ENCODE measurements around the gene CSGALNACT2. TPM values are rescaled to one million over a fixed set of nuclear protein-coding genes. Genes with fewer than 3 reads are reported as not detected.

CSGALNACT2 gene
- total RNA-seq, 1 donor from 2014 or later = 38.7 TPM

DNA sequence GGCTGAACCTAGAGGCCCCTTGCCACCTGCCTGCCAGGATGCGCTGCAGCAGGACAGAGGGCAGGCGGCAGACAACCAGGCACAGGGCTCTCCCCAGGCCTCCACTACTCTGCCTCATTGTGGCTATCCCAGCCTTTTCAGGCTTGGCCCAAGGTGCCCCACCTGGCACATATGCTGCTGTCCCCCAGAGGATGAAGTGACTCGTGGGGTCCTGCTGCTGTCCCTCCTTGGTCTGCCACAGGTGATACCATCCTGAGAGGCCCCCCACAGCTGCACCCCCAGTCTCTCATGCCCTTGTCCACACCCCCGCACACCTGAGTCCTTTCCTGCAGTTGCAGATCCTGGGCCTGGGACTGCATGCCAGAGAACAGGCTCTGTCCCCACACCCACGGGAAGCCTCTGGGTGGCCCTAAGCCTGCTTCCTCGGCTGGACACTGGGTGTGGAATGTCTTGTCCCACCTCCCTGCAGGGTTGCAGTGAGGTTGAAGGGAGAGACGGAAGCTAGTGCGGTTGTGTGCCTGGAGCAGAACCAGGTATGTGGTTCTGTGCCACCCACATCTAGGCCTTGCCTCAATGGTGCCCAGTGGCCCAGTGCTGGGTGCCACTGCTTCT lies 73.3 kb downstream of the CSGALNACT2 start:
- Mint-ChIP-seq H3K4me3 (ENCODE audit: unreplicated experiment) (no peak overlapping the region), H3K27ac (ENCODE audit: unreplicated experiment) (no peak overlapping the region), H3K4me1 (ENCODE audit: low read depth) (peaks cover 5% of the 10 kb centered on the region), H3K36me3 (ENCODE audit: low read depth) (no peaks in the 10 kb centered on the region), H3K9me3 (ENCODE audit: low read depth) (no peaks in the 10 kb centered on the region), H3K27me3 (ENCODE audit: low read depth) (no peaks in the 10 kb centered on the region)
- TF ChIP-seq, protein P1, sequence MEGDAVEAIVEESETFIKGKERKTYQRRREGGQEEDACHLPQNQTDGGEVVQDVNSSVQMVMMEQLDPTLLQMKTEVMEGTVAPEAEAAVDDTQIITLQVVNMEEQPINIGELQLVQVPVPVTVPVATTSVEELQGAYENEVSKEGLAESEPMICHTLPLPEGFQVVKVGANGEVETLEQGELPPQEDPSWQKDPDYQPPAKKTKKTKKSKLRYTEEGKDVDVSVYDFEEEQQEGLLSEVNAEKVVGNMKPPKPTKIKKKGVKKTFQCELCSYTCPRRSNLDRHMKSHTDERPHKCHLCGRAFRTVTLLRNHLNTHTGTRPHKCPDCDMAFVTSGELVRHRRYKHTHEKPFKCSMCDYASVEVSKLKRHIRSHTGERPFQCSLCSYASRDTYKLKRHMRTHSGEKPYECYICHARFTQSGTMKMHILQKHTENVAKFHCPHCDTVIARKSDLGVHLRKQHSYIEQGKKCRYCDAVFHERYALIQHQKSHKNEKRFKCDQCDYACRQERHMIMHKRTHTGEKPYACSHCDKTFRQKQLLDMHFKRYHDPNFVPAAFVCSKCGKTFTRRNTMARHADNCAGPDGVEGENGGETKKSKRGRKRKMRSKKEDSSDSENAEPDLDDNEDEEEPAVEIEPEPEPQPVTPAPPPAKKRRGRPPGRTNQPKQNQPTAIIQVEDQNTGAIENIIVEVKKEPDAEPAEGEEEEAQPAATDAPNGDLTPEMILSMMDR (IDR thresholded peaks at IDR 0.05) = no peak
- DNase-seq (ENCODE audit: low spot score) = peak; percentile 78

DNA sequence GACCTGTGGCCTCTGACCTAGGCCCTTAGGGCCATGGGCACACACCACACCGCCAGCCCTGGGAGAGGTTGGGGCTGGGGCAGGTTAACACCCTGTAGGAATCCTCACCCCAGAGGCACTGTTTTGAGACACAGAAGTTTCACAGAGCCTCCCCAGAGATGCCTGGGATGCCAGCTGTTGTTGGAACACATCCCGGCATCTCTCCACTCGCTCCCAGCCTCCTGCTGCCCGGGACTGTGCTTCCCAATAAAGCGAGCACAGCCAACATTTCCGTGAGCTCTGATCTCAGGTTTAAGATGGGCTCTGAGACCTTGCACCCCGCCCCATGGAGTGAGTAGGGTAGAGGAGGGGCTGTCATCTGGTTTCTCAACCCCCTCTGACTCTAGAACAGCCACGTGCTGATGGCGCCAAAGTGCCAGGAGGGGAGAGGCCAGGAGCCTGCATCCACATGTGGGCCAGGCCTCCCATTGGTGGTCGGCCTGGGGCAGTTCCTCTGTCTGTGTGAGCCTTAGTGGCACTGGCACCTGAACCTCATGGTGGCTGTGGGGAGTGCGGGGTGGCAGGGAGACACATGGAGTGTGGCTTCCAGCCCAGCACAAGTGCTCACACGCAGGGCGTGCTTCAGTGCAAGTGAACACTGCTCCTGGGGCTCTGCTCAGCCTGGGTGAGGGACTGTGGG lies 73.9 kb downstream of the CSGALNACT2 start:
- DNase-seq (ENCODE audit: low spot score) = peak; percentile 70
- Mint-ChIP-seq H3K4me1 (ENCODE audit: low read depth) (peaks cover 5% of the 10 kb centered on the region), H3K9me3 (ENCODE audit: low read depth) (no peaks in the 10 kb centered on the region), H3K4me3 (ENCODE audit: unreplicated experiment) (no peak overlapping the region), H3K27ac (ENCODE audit: unreplicated experiment) (peak overlapping the region; percentile 2), H3K27me3 (ENCODE audit: low read depth) (peaks cover 3% of the 10 kb centered on the region), H3K36me3 (ENCODE audit: low read depth) (no peaks in the 10 kb centered on the region)
- TF ChIP-seq, protein P1 (IDR thresholded peaks at IDR 0.05) = no peak

DNA sequence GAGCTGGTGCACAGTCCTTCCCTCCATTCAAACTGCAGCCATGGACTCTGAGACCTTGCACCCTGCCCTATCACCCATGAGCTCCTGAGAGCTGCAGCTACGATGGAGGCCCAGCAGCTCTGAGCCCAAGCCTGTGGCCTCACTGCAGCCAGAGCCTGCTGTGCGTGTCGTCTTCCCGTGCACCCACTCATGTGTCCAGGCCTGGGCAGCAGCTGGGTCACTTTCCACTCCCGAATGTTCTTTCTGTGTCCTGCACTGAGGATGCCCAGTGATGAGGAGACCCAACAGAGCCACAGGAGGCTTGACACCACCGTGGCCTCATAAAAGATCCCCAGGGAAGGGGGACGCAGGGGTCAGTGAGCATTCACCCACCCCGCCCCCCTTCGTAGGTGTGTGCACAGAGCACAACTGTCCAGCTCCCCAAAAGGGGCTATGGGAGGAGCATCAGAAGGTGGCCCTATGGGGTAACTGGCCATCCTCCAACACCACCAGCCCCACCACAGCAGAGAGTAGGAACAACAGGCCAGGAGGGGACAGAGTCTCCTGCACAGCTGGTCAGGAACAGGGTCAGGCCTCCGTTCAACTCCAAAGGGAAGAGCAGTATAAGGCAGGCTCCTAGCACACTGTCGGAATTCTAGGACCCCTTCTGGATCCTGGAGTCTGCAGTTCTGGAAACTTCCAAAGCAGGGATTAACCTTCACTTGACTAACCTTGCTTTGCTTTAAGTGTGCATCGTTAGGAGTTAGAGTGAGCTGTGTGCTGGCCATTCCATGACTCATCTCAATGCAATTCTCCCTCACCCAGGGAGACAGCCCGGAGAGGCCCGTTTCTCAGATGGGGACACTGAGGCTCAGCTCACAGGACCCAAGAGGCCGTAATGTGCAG lies 76.1 kb downstream of the CSGALNACT2 start:
- H3K9me3 Mint-ChIP-seq (ENCODE audit: low read depth) = no peaks in the 10 kb centered on the region
- peak; percentile 81 for DNase-seq (ENCODE audit: low spot score)
- TF ChIP-seq, protein P1 (IDR thresholded peaks at IDR 0.05) = no peak
- H3K4me1 Mint-ChIP-seq (ENCODE audit: low read depth) = peaks cover 5% of the 10 kb centered on the region
- no peak overlapping the region for H3K27ac Mint-ChIP-seq (ENCODE audit: unreplicated experiment)
- peaks cover 10% of the 10 kb centered on the region for H3K27me3 Mint-ChIP-seq (ENCODE audit: low read depth)
- no peaks in the 10 kb centered on the region for H3K36me3 Mint-ChIP-seq (ENCODE audit: low read depth)
- H3K4me3 Mint-ChIP-seq (ENCODE audit: unreplicated experiment) = no peak overlapping the region

DNA sequence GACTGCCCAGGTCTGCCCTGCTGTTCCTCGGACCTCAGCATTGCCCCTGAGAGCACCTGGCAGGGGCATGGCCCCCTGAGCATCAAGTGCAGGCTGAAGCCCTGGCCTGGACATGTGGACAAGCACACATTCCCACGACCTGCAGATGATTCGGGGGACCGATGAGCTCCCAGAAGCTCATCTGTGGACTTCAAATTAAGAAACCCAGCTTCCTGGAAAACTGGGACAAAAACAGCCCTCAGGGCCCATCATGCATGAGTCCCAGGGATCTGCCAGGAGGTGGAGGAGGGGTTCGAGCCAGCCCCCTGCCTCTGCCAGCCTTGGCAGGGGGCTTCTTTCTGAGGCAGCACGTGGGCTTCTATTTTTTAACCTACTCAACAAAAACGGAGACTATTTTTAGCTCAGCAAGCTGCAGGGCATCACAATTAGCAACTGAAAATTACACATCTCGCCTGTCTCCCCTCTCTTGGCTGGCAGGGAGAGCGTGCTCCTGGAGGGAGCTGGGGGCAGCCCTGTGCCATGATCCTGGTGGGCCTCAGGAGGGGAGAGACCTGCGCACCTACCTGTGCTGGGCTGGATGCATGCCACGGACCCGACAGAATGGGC lies 76.8 kb downstream of the CSGALNACT2 start:
- Mint-ChIP-seq H3K27ac (ENCODE audit: unreplicated experiment) (no peak overlapping the region), H3K27me3 (ENCODE audit: low read depth) (peaks cover 10% of the 10 kb centered on the region), H3K9me3 (ENCODE audit: low read depth) (no peaks in the 10 kb centered on the region), H3K36me3 (ENCODE audit: low read depth) (no peaks in the 10 kb centered on the region), H3K4me1 (ENCODE audit: low read depth) (peaks cover 5% of the 10 kb centered on the region), H3K4me3 (ENCODE audit: unreplicated experiment) (no peak overlapping the region)
- DNase-seq (ENCODE audit: low spot score) = peak; percentile 76
- TF ChIP-seq, protein P1 (IDR thresholded peaks at IDR 0.05) = no peak
